ENCODE measurements around the gene SH3BP5L.
"Not testable (repeated sequence)": the region's sequence is repeated elsewhere in the genome, so short reads cannot be mapped to it uniquely, and the experiment has no call there.

SH3BP5L gene

DNA sequence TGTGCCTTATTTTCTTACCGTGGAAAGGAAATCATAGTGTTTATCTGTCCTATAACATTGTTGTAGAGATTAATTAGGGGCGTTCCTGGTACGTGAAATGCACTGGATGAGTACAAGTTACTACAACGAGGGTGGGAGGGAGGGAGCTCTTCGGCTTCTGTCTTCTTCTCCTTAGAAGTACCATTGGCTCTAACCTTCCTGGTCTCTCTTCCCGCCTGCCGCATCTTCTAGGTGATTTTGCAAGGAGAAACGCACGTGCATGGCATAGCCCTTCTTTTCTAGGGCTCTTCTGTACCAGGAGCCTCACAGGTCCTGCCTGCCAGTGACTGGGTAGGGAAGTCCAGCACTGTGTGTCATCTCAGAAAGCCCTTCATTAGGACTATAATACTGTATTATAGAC is 16.8 kb downstream of the SH3BP5L start:
- no peak for DNase-seq

DNA sequence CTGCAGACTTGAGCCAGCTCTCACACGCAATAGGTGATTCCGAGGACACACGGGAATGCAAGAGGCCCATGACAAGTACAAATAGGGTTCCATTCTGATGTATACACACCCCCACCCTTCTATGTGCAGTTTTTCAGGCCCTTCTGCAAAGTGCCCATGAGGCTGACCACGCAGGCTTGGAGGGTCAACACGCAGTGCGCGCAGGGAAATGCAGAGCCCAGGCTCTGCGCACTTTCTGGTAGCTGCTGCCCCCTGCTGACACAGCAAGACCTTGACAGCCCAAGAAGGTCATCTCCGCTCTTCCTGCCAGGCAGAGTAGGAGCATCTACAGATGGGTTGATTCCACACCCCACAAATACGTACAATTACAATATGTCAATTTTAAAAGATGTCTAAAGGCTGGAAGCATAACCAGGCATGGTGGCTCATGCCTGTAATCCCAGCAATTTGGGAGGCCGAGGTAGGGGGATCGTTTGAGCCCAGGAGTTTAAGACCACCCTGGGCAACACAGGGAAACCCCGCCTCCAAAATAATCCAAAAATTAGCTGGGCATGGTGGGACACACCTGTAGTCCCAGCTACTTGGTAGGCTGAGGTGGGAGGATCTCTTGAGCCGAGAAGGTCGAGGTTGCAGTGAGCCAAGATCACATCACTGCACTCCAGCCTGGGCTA is 18.5 kb downstream of the SH3BP5L start:
- peak; percentile 57 for DNase-seq

GRCh38 chr1:248805876-248806275 is 19.8 kb downstream of the SH3BP5L start:
- DNase-seq: no peak

DNA sequence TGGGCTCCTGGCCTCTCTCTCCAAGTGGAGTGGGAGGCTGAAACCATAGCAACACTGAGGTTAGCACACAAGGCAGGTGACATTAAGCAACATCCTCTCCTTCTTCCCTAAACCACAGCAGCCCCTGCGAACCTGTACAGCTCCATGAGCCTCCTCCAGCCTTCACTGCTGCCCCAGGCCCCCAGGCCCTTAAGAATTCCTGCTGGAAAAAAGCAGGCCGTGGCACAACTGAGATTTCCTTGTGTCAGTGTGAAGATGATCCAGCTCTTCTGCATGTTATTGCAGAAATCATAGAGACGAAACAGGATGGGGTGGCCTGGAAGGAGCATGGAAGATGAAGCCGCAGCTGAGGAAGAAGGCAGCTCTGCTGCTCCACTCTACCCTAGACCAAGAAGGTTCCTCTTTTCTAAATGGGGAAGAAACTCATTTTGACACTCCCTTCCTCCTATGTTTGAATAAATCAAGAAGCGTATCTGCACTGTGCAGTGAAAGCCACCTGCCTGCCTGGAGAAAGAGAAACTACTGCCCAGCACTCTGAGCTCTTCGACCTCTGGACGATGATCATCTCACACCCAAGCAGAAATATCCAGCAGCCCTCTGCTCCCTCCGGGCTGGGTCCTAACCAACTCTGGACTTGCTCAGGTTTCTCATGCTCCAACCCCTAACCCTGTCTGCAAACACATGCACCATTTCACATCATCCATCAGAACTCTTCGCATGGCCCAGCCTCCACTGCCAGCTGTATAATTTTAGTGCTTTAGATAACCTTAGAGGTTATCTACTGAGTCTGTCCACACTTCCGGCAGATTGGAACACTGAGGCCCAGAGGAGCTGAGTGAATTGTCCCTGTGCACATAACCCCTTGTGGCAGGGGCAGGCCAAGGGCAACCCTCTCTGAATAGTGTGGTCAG is 20.7 kb downstream of the SH3BP5L start:
- no peak for DNase-seq

DNA sequence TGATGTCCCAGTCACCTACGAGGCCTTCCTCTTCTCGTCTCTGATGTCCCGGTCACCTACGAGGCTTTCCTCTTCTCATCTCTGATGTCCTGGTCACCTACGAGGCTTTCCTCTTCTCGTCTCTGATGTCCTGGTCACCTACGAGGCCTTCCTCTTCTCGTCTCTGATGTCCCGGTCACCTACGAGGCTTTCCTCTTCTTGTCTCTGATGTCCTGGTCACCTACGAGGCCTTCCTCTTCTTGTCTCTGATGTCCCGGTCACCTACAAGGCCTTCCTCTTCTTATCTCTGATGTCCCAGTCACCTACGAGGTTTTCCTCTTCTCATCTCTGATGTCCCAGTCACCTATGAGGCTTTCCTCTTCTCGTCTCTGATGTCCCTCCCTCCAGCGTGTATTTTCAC is 22.2 kb downstream of the SH3BP5L start:
- not testable (repeated sequence) for DNase-seq

GRCh38 chr1:248802454-248802853 is 23.3 kb downstream of the SH3BP5L start:
- no peak for DNase-seq

DNA sequence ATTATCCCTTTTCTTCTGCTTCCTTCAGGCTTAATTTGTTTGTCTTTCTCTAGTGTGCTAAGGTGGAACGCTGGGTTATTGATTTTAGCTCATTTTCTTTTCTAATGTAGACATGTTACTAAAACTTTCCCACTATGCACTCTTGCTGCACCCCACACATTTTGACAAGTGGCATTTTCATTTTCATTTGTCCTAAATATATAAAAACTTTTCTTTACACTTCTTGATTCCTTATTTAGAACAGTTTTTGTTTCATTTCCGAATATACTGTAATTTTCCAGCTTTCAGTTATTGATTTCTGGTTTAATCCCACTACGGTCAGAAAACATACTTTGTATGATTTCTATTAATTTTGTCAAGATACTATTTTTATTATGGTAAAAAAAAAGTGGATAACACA is 25.3 kb downstream of the SH3BP5L start:
- DNase-seq: no peak

DNA sequence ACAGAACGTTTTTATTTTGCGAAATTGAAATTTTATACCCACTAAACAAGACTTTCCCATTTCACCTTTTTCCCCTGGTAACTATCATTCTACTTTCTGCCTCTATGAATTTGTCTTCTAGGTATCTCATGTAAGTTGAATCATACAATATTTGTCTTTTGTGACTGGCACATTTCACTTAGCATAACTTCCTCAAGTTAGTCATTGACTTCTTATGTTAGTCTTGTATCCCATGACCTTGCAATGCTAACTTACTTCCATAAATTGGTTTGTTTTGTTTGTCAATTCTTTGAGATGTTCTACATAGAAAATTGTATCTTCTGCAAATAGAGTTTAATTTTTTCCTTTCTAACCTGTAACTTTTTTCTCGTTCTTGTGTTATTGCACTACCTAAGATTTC is 26.9 kb downstream of the SH3BP5L start:
- DNase-seq: no peak

GRCh38 chr1:248794663-248795062 is 31.1 kb downstream of the SH3BP5L start:
- DNase-seq: not testable (repeated sequence)

GRCh38 chr1:248793592-248793991 is 32.1 kb downstream of the SH3BP5L start:
- no peak for DNase-seq

- no peak for DNase-seq
These were observed 33.4 kb downstream of the SH3BP5L start for GRCh38 chr1:248792342-248792741.

- no peak for DNase-seq
These were observed 34.7 kb downstream of the SH3BP5L start for GRCh38 chr1:248791010-248791409.

GRCh38 chr1:248790456-248790855 is 35.3 kb downstream of the SH3BP5L start:
- DNase-seq: no peak

GRCh38 chr1:248789337-248789736 is 36.4 kb downstream of the SH3BP5L start:
- not testable (repeated sequence) for DNase-seq

DNA sequence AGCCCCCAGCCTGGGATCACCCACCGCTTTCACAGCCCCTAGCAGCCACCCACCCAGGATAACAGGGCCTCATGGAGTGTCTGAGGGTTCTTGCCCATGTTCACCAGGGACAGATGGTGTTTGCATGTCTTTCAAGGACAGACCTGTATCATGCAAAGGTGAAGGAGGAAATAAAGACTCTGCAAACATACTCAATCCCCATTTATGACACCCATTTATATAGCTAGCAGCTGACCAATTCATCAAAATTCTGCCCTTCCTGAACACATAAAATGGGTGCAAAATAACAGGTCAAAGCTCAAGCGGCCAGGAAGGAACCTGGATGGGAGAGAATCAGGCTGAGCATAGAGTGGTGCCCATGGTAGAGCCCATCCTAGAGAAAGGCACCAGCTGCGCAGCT is 37.4 kb downstream of the SH3BP5L start:
- no peak for DNase-seq

DNA sequence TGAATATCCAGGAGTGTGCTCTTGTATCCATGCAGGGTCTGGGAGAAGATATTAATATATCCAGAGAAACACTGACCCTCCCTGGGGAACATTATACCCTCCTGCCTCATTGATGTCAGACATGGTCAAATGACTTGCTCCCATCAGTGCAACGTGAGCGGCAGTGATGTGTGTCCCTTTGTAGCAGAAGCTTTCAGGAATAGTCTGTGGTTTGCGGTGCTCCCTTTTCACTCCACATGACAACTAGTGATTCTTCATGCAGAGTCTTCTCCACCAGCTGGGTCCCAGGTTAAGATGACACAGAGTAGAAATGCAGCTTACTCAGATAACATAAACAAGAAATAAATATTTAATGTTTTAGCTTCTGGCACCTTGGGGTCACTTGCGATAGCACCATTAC is 38.3 kb downstream of the SH3BP5L start:
- no peak for DNase-seq

DNA sequence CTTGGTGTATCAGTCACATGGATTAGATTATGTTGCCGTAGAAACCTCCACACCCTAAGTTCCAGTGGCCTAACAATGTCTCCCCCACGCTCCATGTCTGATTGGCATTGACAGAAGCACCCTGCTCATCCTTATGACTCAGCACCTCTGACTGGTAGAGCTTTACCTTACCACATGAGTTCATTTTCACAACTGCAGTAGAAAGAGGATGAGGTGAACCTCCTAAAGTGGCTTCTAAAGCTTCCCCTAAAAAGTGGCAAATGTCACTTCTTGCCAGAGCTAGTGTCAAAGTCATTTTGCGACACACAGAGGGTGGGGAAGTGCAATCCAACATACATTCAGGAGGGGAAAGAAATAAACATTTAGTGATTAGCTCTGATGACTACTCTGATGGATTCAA is 39.6 kb downstream of the SH3BP5L start:
- DNase-seq: no peak

- no peak for DNase-seq
These were observed 42.3 kb downstream of the SH3BP5L start for GRCh38 chr1:248783367-248783766.

- DNase-seq: no peak
These were observed 43.1 kb downstream of the SH3BP5L start for GRCh38 chr1:248782416-248783141.

- no peak for DNase-seq
These were observed 46.4 kb downstream of the SH3BP5L start for GRCh38 chr1:248779350-248779749.

DNA sequence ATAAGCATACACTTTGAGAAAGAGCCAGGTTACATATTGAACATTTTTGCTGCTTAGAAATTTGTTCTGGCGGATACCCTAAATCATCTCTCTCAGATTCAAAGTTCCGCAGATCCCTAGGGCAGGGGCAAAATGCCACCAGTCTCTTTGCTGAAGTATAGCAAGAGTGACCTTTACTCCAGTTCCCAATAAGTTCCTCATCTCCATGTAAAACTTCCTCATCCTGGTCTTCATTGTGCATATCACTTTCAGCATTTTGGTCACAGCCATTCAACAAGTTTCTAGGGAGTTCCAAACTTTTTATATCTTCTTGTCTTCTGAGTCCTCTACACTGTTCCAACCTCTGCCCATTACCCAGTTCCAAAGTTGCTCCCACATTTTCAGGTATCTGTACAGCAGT is 46.8 kb downstream of the SH3BP5L start:
- DNase-seq: no peak

GRCh38 chr1:248776991-248777390 is 48.7 kb downstream of the SH3BP5L start:
- DNase-seq: no peak

GRCh38 chr1:248775441-248775840 is 50.3 kb downstream of the SH3BP5L start:
- DNase-seq: no peak
